NOMO-1 (cell line): Measurements from ENCODE around the gene NOL9.
"Not testable (repeated sequence)": the region's sequence is repeated elsewhere in the genome, so short reads cannot be mapped to it uniquely, and the experiment has no call there.

ENCODE experiments used
- DNase-seq, 2 experiments: peaks; one replicate each; lab custom pipeline; 2025; ENCODE audit not compliant: unreplicated experiment in 2 of 2; lab: John Stamatoyannopoulos, UW

NOL9 gene

DNA sequence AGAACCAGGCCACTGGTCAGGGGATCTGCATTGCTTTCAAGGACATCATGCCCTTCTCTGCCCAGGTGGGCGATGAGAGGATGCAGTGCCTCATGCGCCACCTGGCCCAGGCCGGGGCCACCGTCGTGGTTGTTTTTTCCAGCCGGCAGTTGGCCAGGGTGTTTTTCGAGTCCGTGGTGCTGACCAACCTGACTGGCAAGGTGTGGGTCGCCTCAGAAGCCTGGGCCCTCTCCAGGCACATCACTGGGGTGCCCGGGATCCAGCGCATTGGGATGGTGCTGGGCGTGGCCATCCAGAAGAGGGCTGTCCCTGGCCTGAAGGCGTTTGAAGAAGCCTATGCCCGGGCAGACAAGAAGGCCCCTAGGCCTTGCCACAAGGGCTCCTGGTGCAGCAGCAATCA, 20.5 kb upstream of the NOL9 start:
- no peak for DNase-seq

DNA sequence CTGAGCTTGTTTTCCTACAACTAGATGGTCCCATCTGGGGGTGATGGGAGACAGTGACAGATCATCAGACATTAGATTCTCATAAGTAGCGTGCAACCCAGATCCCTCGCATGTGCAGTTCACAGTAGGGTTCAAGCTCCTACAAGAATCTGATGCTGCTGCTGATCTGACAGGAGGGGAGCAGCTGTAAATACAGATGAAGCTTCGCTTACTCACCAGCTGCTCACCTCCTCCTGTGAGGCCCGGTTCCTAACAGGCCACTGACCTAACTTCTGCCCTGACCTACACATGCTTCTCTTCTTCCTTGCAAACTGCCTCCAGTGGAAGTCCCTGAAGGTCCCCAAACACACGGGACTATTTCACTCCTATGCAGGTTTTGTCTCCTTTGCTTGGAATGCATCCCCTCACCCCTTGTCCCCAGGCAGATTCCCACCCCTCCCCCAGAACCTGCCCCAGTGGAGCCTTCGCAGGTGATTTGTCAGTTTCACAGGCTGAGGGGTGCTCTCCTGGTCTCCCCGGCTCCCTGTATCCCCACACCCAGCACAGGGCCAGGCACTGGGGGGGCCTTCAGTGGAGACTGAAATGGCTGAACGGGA, 19.8 kb upstream of the NOL9 start:
- no peak for DNase-seq

DNA sequence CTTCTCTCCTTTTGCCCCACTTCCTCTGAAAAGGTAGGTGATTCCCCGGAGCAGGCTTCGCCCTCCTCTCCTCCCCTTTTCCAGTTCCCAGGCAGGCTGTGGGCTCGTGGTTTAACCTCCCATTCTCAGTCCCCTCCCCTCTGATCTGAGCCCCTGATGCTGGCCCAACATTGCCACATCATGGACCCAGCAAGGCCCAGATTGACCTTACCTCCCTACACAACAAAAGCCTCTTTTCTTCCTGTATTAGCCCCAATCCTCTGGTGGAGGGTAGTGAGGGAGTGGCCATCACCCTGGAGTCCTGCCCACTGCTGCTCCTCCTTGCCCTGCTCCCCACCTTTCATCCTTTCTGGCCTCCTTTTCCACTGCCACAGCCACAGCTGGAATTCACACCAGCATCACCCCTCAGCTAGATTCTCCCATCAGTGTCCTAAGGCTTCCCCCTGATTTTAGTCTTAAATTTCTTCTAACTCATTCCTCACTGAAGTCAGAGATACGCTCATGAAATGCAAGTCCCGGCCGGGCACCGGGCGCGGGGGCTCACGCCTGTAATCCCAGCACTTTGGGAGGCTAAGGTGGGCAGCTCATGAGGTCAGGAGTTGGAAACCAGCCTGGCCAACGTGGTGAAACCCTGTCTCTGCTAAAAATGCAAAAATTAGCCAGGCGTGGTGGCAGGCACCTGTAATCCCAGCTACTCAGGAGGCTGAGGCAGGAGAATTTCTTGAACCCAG, 18.5 kb upstream of the NOL9 start:
- no peak for DNase-seq

DNA sequence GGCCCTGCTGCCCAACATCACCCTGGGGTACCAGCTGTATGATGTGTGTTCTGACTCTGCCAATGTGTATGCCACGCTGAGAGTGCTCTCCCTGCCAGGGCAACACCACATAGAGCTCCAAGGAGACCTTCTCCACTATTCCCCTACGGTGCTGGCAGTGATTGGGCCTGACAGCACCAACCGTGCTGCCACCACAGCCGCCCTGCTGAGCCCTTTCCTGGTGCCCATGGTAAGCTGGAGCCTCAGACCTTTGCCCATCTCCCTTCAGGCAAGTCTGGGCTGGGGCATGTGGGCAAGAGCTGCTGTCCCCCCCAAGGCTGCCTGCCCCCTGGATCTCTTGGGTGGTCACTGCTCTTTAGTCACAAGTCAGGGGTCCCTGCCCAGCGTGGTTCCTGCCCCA, 16.7 kb upstream of the NOL9 start:
- DNase-seq, result no peak

GRCh38 chr1:6570100-6570499, 15.8 kb upstream of the NOL9 start:
- no peak for DNase-seq

- DNase-seq, result no peak
Observed at GRCh38 chr1:6569033-6569432, 14.7 kb upstream of the NOL9 start.

GRCh38 chr1:6560267-6560666, 6.0 kb upstream of the NOL9 start:
- DNase-seq, result no peak

GRCh38 chr1:6559161-6559560, 4.8 kb upstream of the NOL9 start:
- not testable (repeated sequence) for DNase-seq

DNA sequence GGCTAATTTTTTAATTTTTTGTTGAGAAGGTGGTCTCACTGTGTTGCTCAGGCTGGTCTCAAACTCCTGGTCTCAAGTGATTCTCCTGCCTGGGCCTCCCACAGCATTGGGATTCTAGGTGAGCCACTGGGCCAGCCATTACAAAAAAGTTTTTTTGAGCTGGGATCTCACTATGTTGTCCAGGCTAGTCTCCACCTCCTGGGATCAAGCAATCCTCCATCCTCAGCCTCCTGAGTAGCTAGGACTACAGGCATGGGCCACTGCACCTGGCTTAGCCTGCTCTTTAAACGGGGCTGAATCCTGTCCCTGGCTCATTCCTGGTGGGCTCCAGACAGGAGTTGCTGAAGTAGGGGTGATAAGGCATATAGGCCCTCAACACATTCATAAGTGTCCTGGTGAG, 3.3 kb upstream of the NOL9 start:
- no peak for DNase-seq

- DNase-seq, result no peak
Observed at GRCh38 chr1:6554907-6555778, 830 bp upstream of the NOL9 start, which contains the start of gene TAS1R1. Gene TAS1R1, plus strand, starts transcription at chr1:6555307. Its CDS starts 67 bp downstream, at chr1:6555374.

DNA sequence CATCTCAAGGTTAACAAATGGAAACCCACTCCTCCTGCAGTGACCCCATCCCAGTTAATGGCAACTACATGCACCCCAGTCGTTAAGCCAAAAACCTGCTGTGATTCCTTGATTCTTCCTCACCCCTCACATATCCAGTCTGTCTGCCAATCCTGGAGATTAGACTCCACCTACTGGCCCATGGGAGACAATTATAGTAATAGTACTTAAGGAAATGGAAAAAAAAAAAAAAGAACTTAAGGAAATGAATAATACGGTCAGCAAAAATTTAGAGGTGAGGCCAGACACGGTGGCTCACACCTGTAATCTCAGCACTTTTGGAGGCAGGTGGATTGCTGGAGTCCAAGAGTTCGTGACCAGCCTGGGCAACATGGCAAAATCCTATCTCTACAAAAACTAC, 7.0 kb downstream of the NOL9 start:
- no peak for DNase-seq

- no peak for DNase-seq
Observed at GRCh38 chr1:6546326-6546725, 8.0 kb downstream of the NOL9 start.

- no peak for DNase-seq
Observed at GRCh38 chr1:6545276-6546112, 8.8 kb downstream of the NOL9 start.

GRCh38 chr1:6544831-6545230, 9.5 kb downstream of the NOL9 start:
- no peak for DNase-seq

- no peak for DNase-seq
Observed at GRCh38 chr1:6538956-6539355, 15.4 kb downstream of the NOL9 start.

DNA sequence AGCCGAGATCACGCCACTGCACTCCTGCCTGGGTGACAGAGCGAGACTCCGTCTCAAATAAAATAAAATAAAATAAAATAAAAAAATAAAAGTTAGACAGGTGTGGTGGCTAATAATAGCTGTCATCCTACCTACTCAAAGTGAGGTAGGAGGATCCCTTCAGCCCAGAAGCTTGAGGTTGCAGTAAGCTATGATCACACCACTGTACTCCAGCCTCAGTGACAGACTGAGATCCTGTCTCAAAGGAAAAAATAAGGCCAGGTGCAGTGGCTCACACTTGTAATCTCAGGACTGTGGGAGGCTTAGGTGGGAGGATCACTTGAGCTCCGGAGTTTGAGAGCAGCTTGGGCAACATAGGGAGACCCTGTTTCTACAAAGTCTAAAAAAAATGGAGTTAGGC, 18.0 kb downstream of the NOL9 start:
- no peak for DNase-seq

DNA sequence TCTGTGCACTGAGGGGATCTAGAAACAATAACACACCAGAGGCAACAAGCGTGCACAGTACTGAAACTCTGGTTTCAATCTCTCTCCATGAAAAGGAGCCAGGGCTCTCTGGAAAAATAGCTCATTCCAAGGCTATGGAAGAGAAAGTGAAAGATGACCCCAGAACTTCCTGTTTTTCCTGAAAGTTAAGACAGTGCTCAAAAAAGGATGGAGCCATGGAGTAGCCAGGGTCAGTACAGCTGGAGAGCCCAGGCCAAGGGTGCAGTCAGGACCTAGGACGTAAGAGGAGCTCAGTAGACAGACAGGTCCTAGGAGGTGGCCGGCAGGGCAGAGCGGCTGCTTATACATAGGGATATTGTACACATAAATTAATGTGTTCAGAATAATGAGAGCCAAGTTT, 19.1 kb downstream of the NOL9 start:
- no peak for DNase-seq

DNA sequence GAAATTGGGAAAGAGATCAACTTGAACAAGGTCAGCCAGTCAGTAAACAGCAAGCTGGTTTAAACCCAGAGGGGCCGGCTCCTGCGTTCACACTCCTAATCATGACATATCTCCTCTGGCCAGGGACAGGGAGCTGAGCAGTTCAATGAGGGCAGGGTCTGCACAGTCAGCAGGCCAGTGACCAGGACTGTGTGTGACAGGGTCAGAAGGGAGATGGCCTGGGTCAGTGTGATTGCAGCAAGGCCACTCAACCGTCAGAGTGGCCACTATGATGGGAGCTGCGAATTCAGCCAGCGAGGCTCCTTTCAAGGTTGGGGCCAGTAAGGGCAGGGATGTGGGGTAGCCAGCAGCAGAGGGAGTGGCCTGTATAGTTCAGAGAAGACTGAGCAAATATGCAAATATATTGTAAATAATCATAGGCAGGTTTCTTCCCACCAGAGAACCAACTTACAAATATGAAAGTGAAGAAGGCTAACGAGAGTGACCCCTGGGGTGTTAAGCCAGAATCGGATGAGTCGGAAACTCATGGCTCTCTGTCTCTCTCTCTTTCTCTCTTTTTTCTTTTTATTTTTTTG, 20.0 kb downstream of the NOL9 start:
- no peak for DNase-seq

DNA sequence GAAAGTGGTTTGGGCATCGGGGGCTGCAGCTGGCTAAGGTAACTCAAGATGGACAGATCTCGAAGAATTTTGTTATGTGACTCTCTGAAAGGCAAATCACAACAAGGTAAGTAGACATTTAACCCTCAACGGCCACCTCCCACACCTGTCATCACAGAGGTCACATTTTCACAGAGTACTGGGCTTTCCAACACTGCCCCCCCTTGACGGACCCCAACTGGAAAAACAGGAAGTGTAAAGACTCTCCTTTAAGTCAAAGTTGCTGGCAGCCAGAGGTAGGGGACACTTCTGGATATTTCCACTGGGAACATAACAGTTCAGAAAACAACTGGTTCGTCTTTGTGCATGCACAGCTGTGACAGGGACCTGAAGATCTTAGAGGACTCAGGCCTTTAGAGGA, 22.3 kb downstream of the NOL9 start:
- DNase-seq, result no peak

DNA sequence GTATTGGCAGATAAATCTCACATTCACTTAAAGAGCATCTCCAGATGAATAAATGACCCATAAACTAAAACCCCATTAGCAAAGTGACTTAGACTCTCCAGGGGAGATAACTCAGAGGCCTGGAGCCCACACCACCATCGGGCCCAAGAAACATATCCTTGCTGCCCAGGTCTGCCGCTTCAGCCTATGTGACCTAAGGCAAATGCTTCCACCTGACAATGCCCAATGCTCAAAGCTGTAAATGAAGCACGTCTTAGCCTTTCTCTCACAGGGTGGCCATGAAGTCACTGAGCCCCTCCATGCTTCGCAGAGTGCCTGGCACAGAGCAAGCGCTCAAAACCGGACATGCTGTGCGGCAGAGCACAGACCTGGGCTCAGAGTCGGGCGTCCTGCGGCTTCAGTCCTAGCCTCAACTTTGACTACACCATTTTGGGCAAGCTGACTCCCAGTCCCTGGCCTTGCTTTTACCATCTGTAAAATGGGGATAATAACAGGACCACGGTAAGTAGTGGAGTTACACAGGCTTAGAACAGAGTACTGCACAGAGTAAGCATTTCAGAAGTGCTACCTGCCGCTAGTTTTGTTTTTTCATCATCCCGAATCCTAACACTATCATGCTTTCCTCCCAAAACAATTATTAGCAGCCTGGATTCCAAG, 23.7 kb downstream of the NOL9 start:
- no peak for DNase-seq
